H9 (cell line): Measurements from ENCODE around the gene MTCH1. TPM values are rescaled to one million over a fixed set of nuclear protein-coding genes. Genes with fewer than 3 reads are reported as not detected.

Experiments
- DNase-seq: peaks from one replicate; pipeline ENCODE4 v3.0.0-alpha.2; 2017
- H2AFZ ChIP-seq: one replicate; pipeline ENCODE4 v1.6.1; 2013; ENCODE audit warnings: mild to moderate bottlenecking, low read length, control low read depth, moderate library complexity
- H2AK5ac ChIP-seq: 2 replicates; pipeline ENCODE4 v1.6.1; 2013; ENCODE audit warnings: low read length, control low read depth, mixed read lengths; ENCODE audit not compliant: insufficient read length
- H2BK120ac ChIP-seq: one replicate; pipeline ENCODE4 v1.6.1; 2013; ENCODE audit warnings: low read depth, mild to moderate bottlenecking, low read length, control low read depth, inconsistent platforms; ENCODE audit not compliant: poor library complexity, severe bottlenecking
- H2BK12ac ChIP-seq: 2 replicates; pipeline ENCODE4 v1.6.1; 2013; ENCODE audit warnings: low read length, control low read depth, mixed read lengths, low read depth; ENCODE audit not compliant: insufficient read length
- H2BK15ac ChIP-seq: 2 replicates; pipeline ENCODE4 v1.6.1; 2013; ENCODE audit warnings: low read depth, low read length, control low read depth
- H2BK20ac ChIP-seq: one replicate; pipeline ENCODE4 v1.6.1; 2013; ENCODE audit warnings: low read depth, mild to moderate bottlenecking, low read length, control low read depth, inconsistent platforms; ENCODE audit not compliant: poor library complexity, severe bottlenecking
- H2BK5ac ChIP-seq: 2 replicates; pipeline ENCODE4 v1.6.1; 2013; ENCODE audit warnings: low read length, control low read depth, mixed read lengths; ENCODE audit not compliant: insufficient read length
- H3K14ac ChIP-seq: 2 replicates; pipeline ENCODE4 v1.6.1; 2013; ENCODE audit warnings: low read length, control low read depth; ENCODE audit not compliant: insufficient read depth
- H3K18ac ChIP-seq: 2 replicates; pipeline ENCODE4 v1.6.1; 2013; ENCODE audit warnings: low read depth, mild to moderate bottlenecking, mixed read lengths, low read length, control low read depth; ENCODE audit not compliant: insufficient read length
- H3K23ac ChIP-seq: 2 replicates; pipeline ENCODE4 v1.6.1; 2013; ENCODE audit warnings: low read length, control low read depth, mixed read lengths, low read depth; ENCODE audit not compliant: insufficient read length
- H3K23me2 ChIP-seq: 2 replicates; pipeline ENCODE4 v1.6.1; 2013; ENCODE audit warnings: low read depth, mild to moderate bottlenecking, mixed read lengths, low read length, control low read depth; ENCODE audit not compliant: insufficient read length, poor library complexity, severe bottlenecking
- H3K27ac ChIP-seq: 2 replicates; pipeline ENCODE4 v1.5.1; 2013; ENCODE audit warnings: low read length, control low read depth, mixed read lengths, low read depth; ENCODE audit not compliant: insufficient read length
- H3K27me3 ChIP-seq: 2 replicates; pipeline ENCODE4 v1.6.1; 2013; ENCODE audit warnings: low read length, control low read depth, inconsistent platforms; ENCODE audit not compliant: insufficient read depth
- H3K4ac ChIP-seq: 2 replicates; pipeline ENCODE4 v1.6.1; 2013; ENCODE audit warnings: low read depth, mild to moderate bottlenecking, control low read depth, inconsistent platforms, low read length, moderate library complexity
- H3K4me1 ChIP-seq: 2 replicates; pipeline ENCODE4 v1.6.1; 2013; ENCODE audit warnings: low read length, control low read depth, inconsistent platforms; ENCODE audit not compliant: insufficient read depth
- H3K4me2 ChIP-seq: 2 replicates; pipeline ENCODE4 v1.6.1; 2013; ENCODE audit warnings: low read length, control low read depth, mixed read lengths; ENCODE audit not compliant: insufficient read length, insufficient read depth
- H3K56ac ChIP-seq: 2 replicates; pipeline ENCODE4 v1.6.1; 2013; ENCODE audit warnings: low read depth, mild to moderate bottlenecking, mixed read lengths, low read length, control low read depth; ENCODE audit not compliant: insufficient read length
- H3K79me1 ChIP-seq: 2 replicates; pipeline ENCODE4 v1.6.1; 2013; ENCODE audit warnings: low read depth, mild to moderate bottlenecking, moderate library complexity, low read length, control low read depth, inconsistent platforms; ENCODE audit not compliant: insufficient read depth, poor library complexity, severe bottlenecking
- H3K79me2 ChIP-seq: 2 replicates; pipeline ENCODE4 v1.6.1; 2013; ENCODE audit warnings: low read length, control low read depth, inconsistent platforms; ENCODE audit not compliant: insufficient read depth
- H3K9ac ChIP-seq: 2 replicates; pipeline ENCODE4 v1.6.1; 2013; ENCODE audit warnings: low read length, control low read depth, mixed read lengths; ENCODE audit not compliant: insufficient read length; ENCODE audit errors: extremely low read depth
- H3K9me3 ChIP-seq: one replicate; pipeline ENCODE4 v1.6.1; 2013; ENCODE audit warnings: low read depth, low read length, inconsistent platforms; ENCODE audit not compliant: control insufficient read depth
- H3T11ph ChIP-seq: one replicate; pipeline ENCODE4 v1.6.1; 2013; ENCODE audit warnings: mild to moderate bottlenecking, low read length, control low read depth, inconsistent platforms
- H4K20me1 ChIP-seq: one replicate; pipeline ENCODE4 v1.6.1; 2013; ENCODE audit not compliant: control insufficient read depth, insufficient read length, insufficient read depth
- H4K5ac ChIP-seq: 2 replicates; pipeline ENCODE4 v1.6.1; 2013; ENCODE audit warnings: low read depth, mild to moderate bottlenecking, mixed read lengths, low read length, control low read depth; ENCODE audit not compliant: insufficient read length
- H4K8ac ChIP-seq: replicated peaks from 2 replicates; pipeline ENCODE4 v1.6.1; 2013; ENCODE audit warnings: low read length, control low read depth, mixed read lengths, low read depth; ENCODE audit not compliant: insufficient read length
- H4K91ac ChIP-seq: 2 replicates; pipeline ENCODE4 v1.6.1; 2013; ENCODE audit warnings: low read depth, mild to moderate bottlenecking, moderate library complexity, mixed read lengths, low read length, control low read depth; ENCODE audit not compliant: insufficient read length
- H3K27ac Mint-ChIP-seq, 3 experiments: 2 replicates in 2 of 3; 3 replicates in 1 of 3; pipeline ENCODE4 v1.8.0; 2020 to 2021; ENCODE audit warnings: mixed read lengths in 3 of 3, mild to moderate bottlenecking in 1 of 3, moderate library complexity in 1 of 3
- H3K27me3 Mint-ChIP-seq: 2 replicates; pipeline ENCODE4 v1.8.0; 2021; ENCODE audit warnings: low read depth, mild to moderate bottlenecking, moderate library complexity, mixed read lengths
- H3K36me3 Mint-ChIP-seq, 3 experiments: 2 replicates in 2 of 3; 3 replicates in 1 of 3; pipeline ENCODE4 v1.8.0; 2020 to 2021; ENCODE audit warnings: low read depth in 3 of 3, mixed read lengths in 3 of 3; ENCODE audit not compliant: insufficient read depth in 1 of 3
- H3K4me1 Mint-ChIP-seq, 2 experiments: 2 replicates each; pipeline ENCODE4 v1.8.0; 2020; ENCODE audit warnings: mixed read lengths in 2 of 2
- H3K4me3 Mint-ChIP-seq, 2 experiments: 2 replicates in 1 of 2; 3 replicates in 1 of 2; pipeline ENCODE4 v1.8.0; 2020 to 2021; ENCODE audit warnings: mild to moderate bottlenecking in 2 of 2, mixed read lengths in 2 of 2, moderate library complexity in 1 of 2
- H3K9me3 Mint-ChIP-seq, 2 experiments: 2 replicates in 1 of 2; 3 replicates in 1 of 2; pipeline ENCODE4 v1.8.0; 2020; ENCODE audit warnings: mild to moderate bottlenecking in 2 of 2, mixed read lengths in 2 of 2, moderate library complexity in 1 of 2
- WGBS: extraction: QIAGEN DNeasy Blood & Tissue Kit; methylation state at CpG from one replicate; pipeline ENCODE4 v1.1.7; 2013; ENCODE audit warnings: missing lambda C conversion rate, low lambda C conversion rate, mixed read lengths; ENCODE audit not compliant: insufficient read length; ENCODE audit errors: extremely low coverage; 5-methylcytosine and 5-hydroxymethylcytosine counted together
- total RNA-seq: library from RNA; stranded (reverse); gene quantifications from 2 replicates; pipeline ENCODE4 v1.2.1, GENCODE V29; 2021
- TF ChIP-seq, protein P1 (sequence below): fragments of 200-600 bp; sonication (generic); conservative IDR thresholded peaks from 3 replicates; pipeline ENCODE4 v1.8.0; 2021; ENCODE audit warnings: antibody characterized with exemption, mild to moderate bottlenecking

Gene MTCH1
- total RNA-seq, 1 experiment from 2014 or later = 200 TPM

DNA sequence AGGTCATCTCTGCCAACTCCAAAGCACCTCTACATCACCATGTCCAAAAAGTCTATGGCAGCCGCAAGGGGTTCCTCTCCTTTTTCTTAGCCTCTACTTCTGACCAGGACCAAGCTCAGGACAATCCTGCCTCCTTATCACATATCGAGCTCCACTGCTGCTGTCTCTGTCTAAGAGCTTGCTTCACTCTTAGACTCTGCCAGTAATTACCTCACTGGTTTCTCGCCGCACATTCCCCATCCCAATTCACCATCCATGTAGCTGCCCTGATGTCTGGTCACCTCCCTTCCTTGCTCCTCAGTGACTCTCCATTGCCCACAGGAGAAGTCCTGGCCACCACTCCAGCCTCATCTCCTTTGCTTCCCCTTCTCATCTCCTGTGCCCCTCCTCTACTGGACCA lies 55.5 kb downstream of the MTCH1 start:
- peaks cover 2 to 6% of the 10 kb centered on the region in 2 experiments; a peak in 2 of 4 replicates for H3K4me1 Mint-ChIP-seq
- Histone ChIP-seq H3K4me1 (no peaks in the 10 kb centered on the region), H3K4me2 (no peak overlapping the region), H4K5ac (no peak overlapping the region), H2BK5ac (no peak overlapping the region), H3K9ac (no peak overlapping the region), H3K23me2 (no peaks in the 10 kb centered on the region), H3K23ac (no peak overlapping the region), H2AFZ (no peak overlapping the region), H3K9me3 (no peaks in the 10 kb centered on the region), H3K27ac (no peak overlapping the region), H2BK15ac (no peak overlapping the region), H4K20me1 (no peaks in the 10 kb centered on the region), H3K56ac (no peak overlapping the region), H2BK120ac (no peak overlapping the region), H3K4ac (no peak overlapping the region), H2BK12ac (no peak overlapping the region), H3K27me3 (no peaks in the 10 kb centered on the region), H3T11ph (no peak overlapping the region), H2BK20ac (no peak overlapping the region), H3K79me2 (no peaks in the 10 kb centered on the region), H4K91ac (no peak overlapping the region), H4K8ac (no peak overlapping the region), H3K14ac (no peak overlapping the region), H2AK5ac (no peak overlapping the region), H3K79me1 (no peaks in the 10 kb centered on the region), H3K18ac (no peak overlapping the region)
- H3K4me3 Mint-ChIP-seq = no peak overlapping the region
- TF ChIP-seq, protein P1, sequence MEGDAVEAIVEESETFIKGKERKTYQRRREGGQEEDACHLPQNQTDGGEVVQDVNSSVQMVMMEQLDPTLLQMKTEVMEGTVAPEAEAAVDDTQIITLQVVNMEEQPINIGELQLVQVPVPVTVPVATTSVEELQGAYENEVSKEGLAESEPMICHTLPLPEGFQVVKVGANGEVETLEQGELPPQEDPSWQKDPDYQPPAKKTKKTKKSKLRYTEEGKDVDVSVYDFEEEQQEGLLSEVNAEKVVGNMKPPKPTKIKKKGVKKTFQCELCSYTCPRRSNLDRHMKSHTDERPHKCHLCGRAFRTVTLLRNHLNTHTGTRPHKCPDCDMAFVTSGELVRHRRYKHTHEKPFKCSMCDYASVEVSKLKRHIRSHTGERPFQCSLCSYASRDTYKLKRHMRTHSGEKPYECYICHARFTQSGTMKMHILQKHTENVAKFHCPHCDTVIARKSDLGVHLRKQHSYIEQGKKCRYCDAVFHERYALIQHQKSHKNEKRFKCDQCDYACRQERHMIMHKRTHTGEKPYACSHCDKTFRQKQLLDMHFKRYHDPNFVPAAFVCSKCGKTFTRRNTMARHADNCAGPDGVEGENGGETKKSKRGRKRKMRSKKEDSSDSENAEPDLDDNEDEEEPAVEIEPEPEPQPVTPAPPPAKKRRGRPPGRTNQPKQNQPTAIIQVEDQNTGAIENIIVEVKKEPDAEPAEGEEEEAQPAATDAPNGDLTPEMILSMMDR = no peak
- no CpG with 5 or more reads among the region's 4 CpGs for WGBS
- H3K27ac Mint-ChIP-seq = no peak overlapping the region
- no peaks in the 10 kb centered on the region for H3K9me3 Mint-ChIP-seq
- no peak for DNase-seq
- peaks cover 3% of the 10 kb centered on the region for H3K27me3 Mint-ChIP-seq
- H3K36me3 Mint-ChIP-seq = no peaks in the 10 kb centered on the region
